Ovary (tissue), 9 donors: Measurements from ENCODE around the gene IQSEC2. TPM values are rescaled to one million over a fixed set of nuclear protein-coding genes. Genes with fewer than 3 reads are reported as not detected.

Experiments used
- DNase-seq, 5 donors: peaks; one replicate each; pipeline ENCODE4 v3.0.0-alpha.2; 2019 to 2020
- H3K27ac ChIP-seq, 2 donors: fragments of 200-600 bp; one replicate each; pipeline versions ENCODE4 v1.5.1 to v1.8.0; 2019 to 2022
- H3K27me3 ChIP-seq: fragments of 200-600 bp; one replicate; pipeline ENCODE4 v1.8.0; 2022
- H3K36me3 ChIP-seq: fragments of 200-600 bp; sonication (generic); one replicate; pipeline ENCODE4 v1.5.1; 2019
- H3K4me1 ChIP-seq: one replicate; pipeline ENCODE4 v1.8.1; 2013; ENCODE audit warnings: mild to moderate bottlenecking, moderate library complexity; ENCODE audit not compliant: insufficient read depth
- H3K4me3 ChIP-seq: fragments of 200-600 bp; sonication (generic); one replicate; pipeline ENCODE4 v1.5.1; 2017
- H3K9me3 ChIP-seq, 2 donors: fragments of 200-600 bp in 1 of 2; sonication (generic) in 1 of 2; one replicate each; pipeline versions ENCODE4 v1.5.1 to v1.8.1; 2013 to 2019; ENCODE audit warnings: mild to moderate bottlenecking in 1 of 2, moderate library complexity in 1 of 2
- CTCF ChIP-seq, 3 donors: fragments of 450-650 bp in 2 of 3; fragments of 200-600 bp in 1 of 3; IDR thresholded peaks; one replicate each; pipeline versions ENCODE4 v1.5.1 to v1.8.0; 2016 to 2022; ENCODE audit warnings: antibody characterized with exemption in 3 of 3, mild to moderate bottlenecking in 1 of 3
- EP300 ChIP-seq: sonication (generic); formaldehyde crosslinking; IDR thresholded peaks from one replicate; pipeline ENCODE4 v1.6.1; 2017; ENCODE audit warnings: antibody characterized with exemption
- POLR2A ChIP-seq: fragments of 450-650 bp; IDR thresholded peaks from one replicate; pipeline ENCODE4 v1.6.1; 2017; ENCODE audit warnings: antibody characterized with exemption, mild to moderate bottlenecking, moderate library complexity
- WGBS, 3 donors: extraction: QIAGEN DNeasy Blood & Tissue Kit in 1 of 3; methylation state at CpG; one replicate each; pipeline versions ENCODE4 v1.1.5 to v1.1.7; 2013 to 2017; 5-methylcytosine and 5-hydroxymethylcytosine counted together
- intact Hi-C, 4 donors: fragments of 100-400 bp; cut with DNase I; formaldehyde crosslinking; loops; one replicate each; pipeline versions ENCODE4 v1.11.0 to v1.15.1; 2022 to 2023
- polyA plus RNA-seq, 2 donors: library from polyadenylated mRNA; stranded (reverse); fragments of 200-250 nt in 1 of 2; fragments of 350-450 nt in 1 of 2; fragmentation: Illumina TruSeq in 1 of 2; extraction: RNeasy Lipid Tissue Mini Kit (QIAGEN cat#74804) in 1 of 2; gene quantifications; one replicate each; pipeline ENCODE4 v1.2.3, GENCODE V29; 2013 to 2014
- total RNA-seq, 7 donors: library from RNA; depleted of rRNA in 2 of 7; stranded (reverse); fragments of >200 nt in 2 of 7; fragmentation: NEBNext Ultra II Directional in 3 of 7; extraction: Animal tissue kit (Norgen Biotek cat#: 25700) in 3 of 7; gene quantifications; one replicate each; pipeline versions ENCODE4 v1.1.0 to v1.2.4, GENCODE V29; 2016 to 2023
- donor health status: DM: no; HTN: no; CAD: no; lungs with moderate emphysema.
- donor health status: DM: no; HTN: no; CAD: no.
- donor health status: Bipolar disorder and iron deficiency.
- donor health status: DM: yes; HTN: yes; CAD: no.
- donor health status: DM: no; HTN: no; CAD: no.
- donor health status: DM: yes; HTN: yes; CAD: no.

The IQSEC2 gene
- total and polyA plus RNA-seq, 9 donors, result 8.2 to 20.1 (median 11.9) TPM

GRCh38 chrX:53313728-53314105 is 32.3 kb upstream of the IQSEC2 start:
- no peaks in the 10 kb centered on the region for H3K4me1 ChIP-seq
- no peaks in the 10 kb centered on the region for H3K27me3 ChIP-seq
- intact Hi-C loops, result loop anchor here in 2 of 4 donors (10.0 kb wide), 1 partner anchor 121 kb away; the partner anchor contains the start of gene HSD17B10 (in 2 of the 2)
- 67 to 76% (median 73%) methylated on average over 5 of the region's 5 CpGs for WGBS, 3 donors
- H3K27ac ChIP-seq, result no peak overlapping the region
- no peak overlapping the region for H3K4me3 ChIP-seq
- H3K9me3 ChIP-seq, result no peaks in the 10 kb centered on the region
- TF ChIP-seq CTCF (IDR thresholded peaks at IDR 0.05), result no peak
- no peak for TF ChIP-seq EP300
- no peak for TF ChIP-seq POLR2A
- no peak for DNase-seq
- H3K36me3 ChIP-seq, result no peaks in the 10 kb centered on the region

GRCh38 chrX:53312946-53313727 is 31.8 kb upstream of the IQSEC2 start:
- 6 to 11% (median 7%) methylated on average over 8 of the region's 8 CpGs for WGBS, 3 donors
- no peaks in the 10 kb centered on the region for H3K27me3 ChIP-seq
- TF ChIP-seq EP300 (no peak), CTCF (IDR thresholded peaks at IDR 0.05) (peak; percentile 51 to 68 (median 57)), POLR2A (no peak)
- no peak overlapping the region for H3K27ac ChIP-seq
- DNase-seq, result peak; percentile 43 to 71 (median 68)
- H3K4me3 ChIP-seq, result no peak overlapping the region
- H3K4me1 ChIP-seq, result no peaks in the 10 kb centered on the region
- H3K9me3 ChIP-seq, result no peaks in the 10 kb centered on the region
- intact Hi-C loops, result loop anchor here in 2 of 4 donors (10.0 kb wide), 1 partner anchor 122 kb away; the partner anchor contains the start of gene HSD17B10 (in 2 of the 2)
- no peaks in the 10 kb centered on the region for H3K36me3 ChIP-seq

GRCh38 chrX:53309837-53310236 is 28.5 kb upstream of the IQSEC2 start:
- no peak overlapping the region for H3K4me3 ChIP-seq
- DNase-seq, result no peak
- H3K27ac ChIP-seq, result no peak overlapping the region
- no peaks in the 10 kb centered on the region for H3K9me3 ChIP-seq
- no peaks in the 10 kb centered on the region for H3K4me1 ChIP-seq
- H3K36me3 ChIP-seq, result no peaks in the 10 kb centered on the region
- no peaks in the 10 kb centered on the region for H3K27me3 ChIP-seq
- WGBS, 3 donors, result 80 to 85% (median 83%) methylated on average over 7 of the region's 7 CpGs
- TF ChIP-seq CTCF (IDR thresholded peaks at IDR 0.05) (no peak), POLR2A (no peak), EP300 (no peak)
- intact Hi-C loops, result loop anchor here in 2 of 4 donors (10.0 kb wide), 1 partner anchor 125 kb away; the partner anchor contains the start of gene HSD17B10 (in 2 of the 2)

GRCh38 chrX:53308836-53309235 is 27.5 kb upstream of the IQSEC2 start:
- no peak for DNase-seq
- H3K9me3 ChIP-seq, result no peaks in the 10 kb centered on the region
- intact Hi-C loops, result no loop called here
- no peaks in the 10 kb centered on the region for H3K27me3 ChIP-seq
- WGBS, 3 donors, result 89 to 94% (median 94%) methylated on average over 4 of the region's 4 CpGs
- H3K4me3 ChIP-seq, result no peak overlapping the region
- no peak overlapping the region for H3K27ac ChIP-seq
- H3K4me1 ChIP-seq, result no peaks in the 10 kb centered on the region
- H3K36me3 ChIP-seq, result no peaks in the 10 kb centered on the region
- TF ChIP-seq CTCF (IDR thresholded peaks at IDR 0.05) (no peak), EP300 (no peak), POLR2A (no peak)
